Hepatocyte (in vitro differentiated cells): Measurements from ENCODE around the gene OR8B12. TPM values are rescaled to one million over a fixed set of nuclear protein-coding genes. Genes with fewer than 3 reads are reported as not detected.

ENCODE experiments used
- DNase-seq: peaks from one replicate; pipeline ENCODE4 v3.0.0-alpha.2; 2016; ENCODE audit warnings: low spot score
- H2AFZ ChIP-seq: fragments of 200-600 bp; sonication (generic); 2 replicates; pipeline ENCODE4 v1.6.0; 2016; ENCODE audit warnings: antibody characterized with exemption, mild to moderate bottlenecking
- H3K27ac ChIP-seq: fragments of 200-600 bp; sonication (generic); 2 replicates; pipeline ENCODE4 v1.5.1; 2016; ENCODE audit warnings: mild to moderate bottlenecking
- H3K27me3 ChIP-seq: fragments of 200-600 bp; sonication (generic); 2 replicates; pipeline ENCODE4 v1.6.1; 2016
- H3K36me3 ChIP-seq: fragments of 200-600 bp; sonication (generic); replicated peaks from 2 replicates; pipeline ENCODE4 v1.5.1; 2016; ENCODE audit warnings: low read depth; ENCODE audit not compliant: insufficient read depth
- H3K4me1 ChIP-seq: fragments of 200-600 bp; sonication (generic); 2 replicates; pipeline ENCODE4 v1.5.1; 2016; ENCODE audit warnings: mild to moderate bottlenecking, moderate library complexity; ENCODE audit not compliant: insufficient read depth
- H3K4me2 ChIP-seq: fragments of 200-600 bp; sonication (generic); 2 replicates; pipeline ENCODE4 v1.6.0; 2016
- H3K4me3 ChIP-seq: fragments of 200-600 bp; sonication (generic); 2 replicates; pipeline ENCODE4 v1.5.1; 2016; ENCODE audit warnings: mild to moderate bottlenecking
- H3K79me2 ChIP-seq: fragments of 200-600 bp; sonication (generic); 2 replicates; pipeline ENCODE4 v1.6.0; 2017; ENCODE audit warnings: mild to moderate bottlenecking
- H3K9me2 ChIP-seq: fragments of 200-600 bp; sonication (generic); replicated peaks from 2 replicates; pipeline ENCODE4 v1.6.0; 2017; ENCODE audit warnings: mild to moderate bottlenecking; ENCODE audit not compliant: insufficient read depth
- H3K9me3 ChIP-seq: fragments of 200-600 bp; sonication (generic); 2 replicates; pipeline ENCODE4 v1.5.1; 2016; ENCODE audit warnings: low read depth, mild to moderate bottlenecking
- H4K20me1 ChIP-seq: fragments of 200-600 bp; sonication (generic); 2 replicates; pipeline ENCODE4 v1.6.0; 2016; ENCODE audit warnings: mild to moderate bottlenecking; ENCODE audit not compliant: insufficient read depth, poor library complexity, severe bottlenecking
- EZH2 ChIP-seq: fragments of 200-600 bp; sonication (generic); IDR thresholded peaks from 2 replicates; pipeline ENCODE4 v1.6.1; 2016; ENCODE audit warnings: antibody characterized with exemption, mild to moderate bottlenecking, borderline replicate concordance
- EZH2phosphoT487 ChIP-seq: fragments of 200-600 bp; sonication (generic); IDR thresholded peaks from one replicate; pipeline ENCODE4 v1.6.1; 2018; ENCODE audit warnings: antibody characterized with exemption, mild to moderate bottlenecking, low read depth, moderate library complexity; ENCODE audit not compliant: unreplicated experiment, severe bottlenecking
- WGBS: methylation state at CpG from one replicate; pipeline ENCODE4 v1.1.6; 2016; ENCODE audit warnings: low lambda C conversion rate; ENCODE audit errors: missing lambda C conversion rate; 5-methylcytosine and 5-hydroxymethylcytosine counted together
- polyA plus RNA-seq: library from polyadenylated mRNA; unstranded; fragments of >200 nt; fragmentation: Nextera tagmentation; extraction: Ambion mirVana; gene quantifications from 2 replicates; pipeline ENCODE4 v1.2.1, GENCODE V29; 2016
- total RNA-seq: library from RNA; depleted of rRNA; stranded (reverse); fragments of >200 nt; gene quantifications from 2 replicates; pipeline ENCODE4 v1.2.3, GENCODE V29; 2014
- TF ChIP-seq, protein P1 (sequence below): fragments of 200-600 bp; sonication (generic); IDR thresholded peaks from 2 replicates; pipeline ENCODE4 v1.5.1; 2016; ENCODE audit warnings: antibody characterized with exemption, mild to moderate bottlenecking; ENCODE audit not compliant: poor library complexity

Gene OR8B12
- total and polyA plus RNA-seq, 2 experiments from 2014 or later: not detected

DNA sequence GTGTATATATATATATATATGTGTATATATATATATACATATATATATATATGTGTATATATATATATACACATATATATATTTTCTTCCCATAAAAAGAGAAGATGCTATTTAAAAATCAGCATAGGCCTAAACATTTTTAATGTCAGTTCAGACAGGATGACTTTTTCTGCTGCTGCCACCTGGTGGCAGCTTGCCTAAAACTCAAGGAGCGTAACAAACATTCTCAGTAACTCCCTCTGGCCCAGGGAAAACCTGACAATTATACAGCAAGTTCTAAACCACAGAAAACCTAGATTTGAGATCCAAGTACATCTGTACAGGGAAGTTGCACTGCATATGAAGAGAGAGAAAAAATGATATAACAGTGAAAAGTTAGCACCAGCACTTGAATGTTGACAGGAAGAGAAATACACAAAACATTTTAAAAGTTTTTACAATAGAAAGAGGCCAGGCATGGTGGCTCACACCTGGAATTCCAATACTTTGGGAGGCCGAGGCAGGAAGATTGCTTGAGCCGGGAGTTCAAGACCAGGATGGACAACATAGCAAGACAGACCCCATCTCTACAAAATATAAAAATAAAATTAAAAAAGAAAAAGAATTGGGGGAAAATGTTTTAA is 42.9 kb upstream of the OR8B12 start:
- Histone ChIP-seq H3K27me3 (no peaks in the 10 kb centered on the region), H2AFZ (no peak overlapping the region), H3K4me1 (no peaks in the 10 kb centered on the region), H3K4me2 (no peak overlapping the region), H3K36me3 (no peaks in the 10 kb centered on the region), H3K4me3 (no peak overlapping the region), H3K27ac (no peak overlapping the region), H4K20me1 (no peaks in the 10 kb centered on the region), H3K9me3 (no peaks in the 10 kb centered on the region), H3K79me2 (no peaks in the 10 kb centered on the region), H3K9me2 (no peaks in the 10 kb centered on the region)
- TF ChIP-seq, protein P1, sequence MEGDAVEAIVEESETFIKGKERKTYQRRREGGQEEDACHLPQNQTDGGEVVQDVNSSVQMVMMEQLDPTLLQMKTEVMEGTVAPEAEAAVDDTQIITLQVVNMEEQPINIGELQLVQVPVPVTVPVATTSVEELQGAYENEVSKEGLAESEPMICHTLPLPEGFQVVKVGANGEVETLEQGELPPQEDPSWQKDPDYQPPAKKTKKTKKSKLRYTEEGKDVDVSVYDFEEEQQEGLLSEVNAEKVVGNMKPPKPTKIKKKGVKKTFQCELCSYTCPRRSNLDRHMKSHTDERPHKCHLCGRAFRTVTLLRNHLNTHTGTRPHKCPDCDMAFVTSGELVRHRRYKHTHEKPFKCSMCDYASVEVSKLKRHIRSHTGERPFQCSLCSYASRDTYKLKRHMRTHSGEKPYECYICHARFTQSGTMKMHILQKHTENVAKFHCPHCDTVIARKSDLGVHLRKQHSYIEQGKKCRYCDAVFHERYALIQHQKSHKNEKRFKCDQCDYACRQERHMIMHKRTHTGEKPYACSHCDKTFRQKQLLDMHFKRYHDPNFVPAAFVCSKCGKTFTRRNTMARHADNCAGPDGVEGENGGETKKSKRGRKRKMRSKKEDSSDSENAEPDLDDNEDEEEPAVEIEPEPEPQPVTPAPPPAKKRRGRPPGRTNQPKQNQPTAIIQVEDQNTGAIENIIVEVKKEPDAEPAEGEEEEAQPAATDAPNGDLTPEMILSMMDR: peak; percentile 85
- TF ChIP-seq EZH2phosphoT487 (no peak), EZH2 (no peak)
- DNase-seq: peak; percentile 80
- WGBS: 45% methylated on average over 3 of the region's 3 CpGs

DNA sequence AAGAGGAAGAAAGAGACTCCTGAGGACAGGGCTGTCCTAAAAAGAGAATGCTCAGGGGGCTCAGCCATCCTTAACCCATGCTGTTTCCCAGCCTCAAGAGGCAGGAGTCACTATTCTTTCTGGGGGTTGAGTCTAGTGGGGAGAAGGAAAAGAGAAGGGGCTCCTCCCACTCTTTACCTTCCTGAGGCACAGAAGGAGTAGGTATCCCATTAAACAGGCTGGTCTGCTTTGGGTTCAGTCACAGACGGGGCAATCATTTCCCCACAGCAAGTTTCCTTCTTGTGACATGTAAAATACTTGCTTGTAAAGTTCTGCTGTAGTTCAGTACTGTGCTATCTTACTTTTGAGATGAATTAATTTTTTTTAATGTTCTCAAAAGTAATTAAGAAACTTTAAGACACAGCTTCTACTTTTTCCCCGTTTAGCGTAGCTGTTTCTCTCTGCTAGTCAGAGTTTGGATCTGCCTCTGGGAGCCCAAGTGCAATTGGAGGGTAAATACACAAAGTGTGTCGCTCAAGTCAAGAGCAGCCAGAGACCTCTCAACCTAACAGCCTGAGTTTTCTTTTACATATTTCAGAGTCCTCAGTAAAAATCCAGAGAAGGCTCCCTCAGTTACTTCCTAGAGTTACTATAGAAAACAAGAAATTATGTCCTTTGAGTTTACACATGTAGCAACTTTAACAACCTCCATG is 41.4 kb upstream of the OR8B12 start:
- 73% methylated on average over 4 of the region's 4 CpGs for WGBS
- no peak for DNase-seq

DNA sequence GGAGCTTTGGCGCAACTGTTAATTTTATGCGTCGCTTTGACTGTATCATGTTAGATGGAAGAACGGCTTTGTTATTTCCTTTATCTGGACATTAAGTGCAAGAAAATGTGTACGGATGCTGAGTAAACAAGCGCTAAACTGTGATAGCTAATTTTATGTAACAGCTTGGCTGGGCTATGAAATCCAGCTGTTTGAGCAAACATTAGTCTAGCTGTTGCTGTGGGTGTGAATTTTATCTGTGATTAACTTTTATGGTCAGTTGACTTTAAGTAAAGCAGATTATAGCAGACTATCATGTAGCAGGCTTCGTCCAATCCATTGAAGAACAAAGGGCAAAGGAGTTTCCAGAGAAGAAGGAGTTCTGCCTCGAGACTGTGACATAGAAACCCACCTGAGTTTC is 40.3 kb upstream of the OR8B12 start:
- no peaks in the 10 kb centered on the region for H3K79me2 ChIP-seq
- no peak for TF ChIP-seq EZH2phosphoT487
- TF ChIP-seq, protein P1: no peak
- TF ChIP-seq EZH2: no peak
- H3K9me2 ChIP-seq: no peaks in the 10 kb centered on the region
- H3K36me3 ChIP-seq: no peaks in the 10 kb centered on the region
- no peak overlapping the region for H2AFZ ChIP-seq
- peak; percentile 12 for DNase-seq
- peak overlapping the region; percentile 63 for H3K27ac ChIP-seq
- no peaks in the 10 kb centered on the region for H4K20me1 ChIP-seq
- H3K9me3 ChIP-seq: no peaks in the 10 kb centered on the region
- whole genome bisulfite sequencing: 71% methylated on average over 8 of the region's 8 CpGs
- H3K4me3 ChIP-seq: no peak overlapping the region
- H3K4me1 ChIP-seq: no peaks in the 10 kb centered on the region
- no peaks in the 10 kb centered on the region for H3K27me3 ChIP-seq
- peak overlapping the region; percentile 23 for H3K4me2 ChIP-seq

More for the DNA sequence above, 41.4 kb upstream of the OR8B12 start:
- TF ChIP-seq, protein P1: no peak
- no peak for TF ChIP-seq EZH2
- no peak for TF ChIP-seq EZH2phosphoT487
- Histone ChIP-seq H3K4me1 (no peaks in the 10 kb centered on the region), H3K36me3 (no peaks in the 10 kb centered on the region), H3K9me2 (no peaks in the 10 kb centered on the region), H2AFZ (no peak overlapping the region), H3K4me2 (no peak overlapping the region), H3K9me3 (no peaks in the 10 kb centered on the region), H3K27ac (peak overlapping the region; percentile 63), H3K4me3 (no peak overlapping the region), H3K27me3 (no peaks in the 10 kb centered on the region), H3K79me2 (no peaks in the 10 kb centered on the region), H4K20me1 (no peaks in the 10 kb centered on the region)
